Stimulated activated CD8-positive, alpha-beta memory T cell treated with anti-CD3 and anti-CD28 coated beads, Interleukin-12 subunit alpha, Interleukin-12 subunit beta, amount 100 ng/mL, for 4 hours (primary cell): ENCODE measurements around the gene HBP1.
A peak's percentile ranks its signal among the peaks of the same experiment; 100 is the strongest.
"Not testable (repeated sequence)": the region's sequence is repeated elsewhere in the genome, so short reads cannot be mapped to it uniquely, and the experiment has no call there.

Experiments
- DNase-seq: peaks from one replicate; pipeline ENCODE4 v3.0.0-alpha.2; 2020; ENCODE audit warnings: low read depth

Gene HBP1

DNA sequence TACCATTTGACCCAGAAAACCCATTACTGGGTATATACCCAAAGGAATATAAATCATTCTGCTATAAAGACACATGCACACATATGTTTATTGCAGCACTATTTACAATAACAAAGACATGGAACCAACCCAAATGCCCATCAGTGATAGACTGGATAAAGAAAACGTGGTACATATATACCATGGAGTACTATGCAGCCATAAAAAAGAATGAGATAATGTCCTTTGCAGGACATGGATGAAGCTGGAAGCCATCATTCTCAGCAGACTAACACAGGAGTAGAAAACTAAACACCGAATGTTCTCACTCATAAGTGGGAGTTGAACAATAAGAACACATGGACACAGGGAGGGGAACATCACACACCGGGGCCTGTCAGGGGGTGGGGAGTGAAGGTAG is 13.1 kb upstream of the HBP1 start:
- DNase-seq = not testable (repeated sequence)

DNA sequence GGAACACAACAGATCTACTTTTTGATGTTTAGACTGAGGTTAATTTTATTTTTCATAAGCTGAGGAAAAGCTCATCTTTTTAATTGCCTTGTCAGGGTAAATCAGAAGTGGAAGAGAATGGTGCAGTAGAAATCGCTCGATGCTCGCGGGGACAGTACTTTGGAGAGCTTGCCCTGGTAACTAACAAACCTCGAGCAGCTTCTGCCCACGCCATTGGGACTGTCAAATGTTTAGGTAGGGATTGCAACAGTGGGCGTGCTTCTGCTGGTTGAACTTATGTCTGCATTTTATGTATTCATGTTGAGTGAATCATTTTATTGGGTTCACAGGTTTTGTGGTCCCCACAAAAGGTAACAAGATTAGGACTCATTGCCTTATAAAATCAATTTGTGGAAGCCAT is 11.7 kb upstream of the HBP1 start:
- no peak for DNase-seq

DNA sequence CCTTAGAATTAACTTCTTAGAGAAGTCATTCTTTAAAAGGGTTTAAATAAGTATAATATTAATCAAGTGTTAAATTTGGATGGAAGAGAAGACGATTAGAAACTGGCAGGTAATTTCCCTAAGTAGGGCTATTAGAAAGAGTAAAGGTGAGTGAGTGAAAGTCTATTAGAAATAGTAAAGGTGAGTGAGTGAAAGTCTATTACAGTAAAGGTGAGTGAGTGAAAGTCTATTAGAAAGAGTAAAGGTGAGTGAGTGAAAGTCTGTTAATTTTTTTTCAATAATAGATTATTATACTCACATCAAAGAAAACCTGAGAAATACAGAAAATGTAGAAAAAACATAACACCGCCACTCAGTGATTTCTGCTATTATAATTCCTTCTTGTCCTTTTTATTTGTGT is 10.8 kb upstream of the HBP1 start:
- DNase-seq = no peak

DNA sequence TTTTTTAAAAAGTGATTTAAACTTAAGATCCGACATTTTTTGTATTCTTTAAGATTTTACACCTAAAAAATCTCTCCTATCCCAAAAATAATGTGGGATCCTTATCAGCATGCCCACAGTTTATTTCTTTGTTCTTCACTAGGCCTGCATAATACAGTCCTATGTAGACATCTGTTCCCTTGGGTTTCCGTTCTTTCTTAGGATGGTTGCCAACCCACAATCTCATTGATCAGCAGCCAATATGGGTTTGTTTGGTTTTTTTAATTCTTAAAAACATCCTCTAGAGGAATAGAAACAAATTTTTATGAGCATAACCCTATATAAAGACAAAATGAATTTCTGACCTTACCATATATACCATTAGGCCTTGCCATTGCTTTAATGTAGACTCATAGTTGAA is 8.4 kb upstream of the HBP1 start:
- no peak for DNase-seq

DNA sequence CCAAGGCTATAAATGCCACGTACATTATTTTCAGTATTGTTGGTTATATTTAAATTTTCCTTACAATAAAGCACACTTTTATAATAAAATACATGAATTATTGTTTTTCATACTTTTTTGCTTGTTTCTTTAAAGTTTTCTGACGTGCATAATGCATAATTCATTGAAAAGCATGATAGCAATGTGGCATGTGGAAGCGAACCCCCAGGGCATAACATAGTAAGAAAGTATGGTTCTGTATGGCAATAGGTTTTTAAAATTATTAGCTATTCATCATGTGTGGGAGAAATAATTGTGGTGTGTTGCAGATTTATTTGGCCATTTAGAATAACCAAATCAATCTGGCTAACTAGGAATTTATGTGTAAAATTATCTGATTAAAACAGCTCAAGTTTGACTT is 7.4 kb upstream of the HBP1 start:
- no peak for DNase-seq

DNA sequence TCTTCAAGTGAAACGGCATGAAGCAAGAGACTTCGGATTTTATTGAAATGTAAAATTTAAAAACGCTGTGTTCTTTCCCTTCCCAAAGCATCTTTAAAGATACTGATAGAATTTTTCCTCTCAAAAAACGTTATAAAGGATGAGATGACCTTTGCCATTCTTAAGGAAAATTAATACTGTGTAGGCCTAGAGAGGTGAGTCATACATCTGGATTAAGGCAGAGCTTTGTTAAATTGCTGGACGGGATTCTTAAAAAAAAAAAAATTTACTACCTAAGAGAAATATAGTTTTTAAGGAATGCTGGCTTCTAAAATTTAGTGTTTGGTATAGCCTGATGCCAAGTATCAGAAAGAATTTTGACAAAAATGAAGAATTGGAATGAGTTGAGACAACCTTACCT is 6.3 kb upstream of the HBP1 start:
- no peak for DNase-seq

DNA sequence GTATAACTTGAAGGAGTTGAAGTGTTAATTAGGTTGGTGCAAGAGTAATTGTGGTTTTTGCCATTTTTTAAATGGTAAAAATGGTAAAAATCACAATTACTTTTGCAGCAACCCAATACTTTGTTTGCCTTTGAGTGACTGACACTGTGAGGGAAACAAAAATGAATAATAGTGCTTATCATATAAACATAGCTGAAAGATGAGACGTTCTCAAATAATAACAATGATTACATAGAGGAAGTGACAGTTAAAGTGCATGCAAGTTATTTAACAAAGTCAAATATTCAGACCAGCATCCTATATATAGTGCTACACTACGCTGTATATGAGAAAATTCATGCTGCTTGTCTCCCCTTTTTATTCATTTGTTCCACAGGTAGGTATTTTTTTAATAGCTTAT is 4.7 kb upstream of the HBP1 start:
- no peak for DNase-seq

DNA sequence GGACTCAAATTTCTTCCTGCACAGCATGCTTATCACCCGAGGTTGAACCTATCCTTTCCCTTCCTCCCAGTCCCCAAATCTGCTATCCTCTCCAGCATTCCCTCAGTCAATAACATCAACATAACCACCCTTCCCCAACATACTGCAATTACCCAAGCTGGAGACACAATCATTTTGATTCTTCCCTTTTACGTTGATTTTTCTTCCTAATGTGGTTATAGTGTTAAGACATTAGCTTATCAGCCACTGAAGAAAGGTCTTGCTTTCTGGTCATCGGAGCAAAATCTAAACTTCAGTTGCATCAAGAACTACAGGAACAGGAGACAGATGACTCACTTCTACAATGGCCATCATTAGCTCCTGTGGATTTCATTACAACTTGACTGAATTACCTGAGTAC is 3.5 kb upstream of the HBP1 start:
- DNase-seq = no peak

DNA sequence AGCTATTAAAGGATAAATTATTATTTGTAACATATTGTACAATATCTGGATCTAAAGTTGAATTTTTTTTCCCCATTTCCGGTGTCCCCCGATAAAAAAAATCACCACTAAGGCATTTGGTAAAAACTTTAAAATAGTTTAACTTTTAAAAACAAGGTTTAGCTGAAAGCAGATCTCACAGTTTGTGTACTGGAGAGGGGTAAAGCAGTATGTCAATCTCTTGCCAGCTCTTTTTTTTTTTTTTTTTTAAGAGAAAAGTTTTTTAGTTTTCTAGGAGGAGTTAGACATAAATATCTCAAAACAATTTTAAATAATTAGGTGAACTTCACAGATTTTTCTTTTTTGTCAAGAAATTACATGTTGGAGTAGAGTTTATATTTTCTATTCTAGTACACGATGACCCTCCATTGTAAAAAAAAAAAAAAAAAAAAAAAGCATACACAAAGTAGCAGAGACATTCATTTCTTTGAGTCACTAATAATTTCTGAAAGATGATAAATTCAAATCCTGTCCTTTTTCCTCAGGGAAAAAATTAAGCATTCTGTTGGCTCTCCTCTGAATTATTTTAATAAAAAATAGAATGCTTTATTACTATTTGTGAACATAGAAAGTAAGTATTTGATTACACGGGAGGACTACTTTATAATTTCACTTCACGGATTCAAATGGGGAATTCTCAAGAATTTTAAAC is 1.9 kb upstream of the HBP1 start:
- no peak for DNase-seq

DNA sequence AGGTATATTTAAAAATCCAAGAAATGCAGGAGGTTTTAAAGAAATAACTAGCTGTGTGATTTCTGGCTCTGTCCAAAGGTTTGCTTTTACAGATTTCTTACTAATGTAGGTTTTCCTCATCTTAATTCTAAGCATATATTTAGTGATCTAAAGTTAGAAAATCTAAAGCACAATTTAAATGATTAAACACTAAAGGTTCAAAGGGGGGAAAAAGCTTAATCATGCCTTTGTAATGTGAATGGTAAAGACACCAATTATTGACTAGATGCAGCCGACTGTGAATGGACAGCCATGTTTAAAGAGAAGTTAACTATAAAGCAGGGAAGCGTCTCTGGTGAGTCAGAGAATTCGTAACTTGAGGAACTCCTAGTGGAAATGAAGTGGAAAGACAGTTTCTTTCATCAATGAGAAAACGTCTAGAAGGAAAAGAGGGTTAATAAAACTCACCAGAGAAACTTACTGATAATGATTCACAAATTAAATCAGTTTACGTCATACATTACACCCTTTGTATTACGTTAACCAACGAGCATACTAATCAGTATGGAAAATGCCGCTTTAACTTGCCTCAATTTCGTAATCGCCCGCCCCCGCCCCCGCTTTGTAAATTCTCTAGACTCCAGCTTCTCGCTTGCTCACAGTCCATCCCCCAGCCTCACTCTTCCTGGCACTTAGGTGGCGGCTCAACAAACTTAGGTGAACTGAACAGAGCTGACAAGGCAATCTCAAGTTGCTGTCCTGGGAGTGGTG is 1.1 kb upstream of the HBP1 start:
- no peak for DNase-seq

DNA sequence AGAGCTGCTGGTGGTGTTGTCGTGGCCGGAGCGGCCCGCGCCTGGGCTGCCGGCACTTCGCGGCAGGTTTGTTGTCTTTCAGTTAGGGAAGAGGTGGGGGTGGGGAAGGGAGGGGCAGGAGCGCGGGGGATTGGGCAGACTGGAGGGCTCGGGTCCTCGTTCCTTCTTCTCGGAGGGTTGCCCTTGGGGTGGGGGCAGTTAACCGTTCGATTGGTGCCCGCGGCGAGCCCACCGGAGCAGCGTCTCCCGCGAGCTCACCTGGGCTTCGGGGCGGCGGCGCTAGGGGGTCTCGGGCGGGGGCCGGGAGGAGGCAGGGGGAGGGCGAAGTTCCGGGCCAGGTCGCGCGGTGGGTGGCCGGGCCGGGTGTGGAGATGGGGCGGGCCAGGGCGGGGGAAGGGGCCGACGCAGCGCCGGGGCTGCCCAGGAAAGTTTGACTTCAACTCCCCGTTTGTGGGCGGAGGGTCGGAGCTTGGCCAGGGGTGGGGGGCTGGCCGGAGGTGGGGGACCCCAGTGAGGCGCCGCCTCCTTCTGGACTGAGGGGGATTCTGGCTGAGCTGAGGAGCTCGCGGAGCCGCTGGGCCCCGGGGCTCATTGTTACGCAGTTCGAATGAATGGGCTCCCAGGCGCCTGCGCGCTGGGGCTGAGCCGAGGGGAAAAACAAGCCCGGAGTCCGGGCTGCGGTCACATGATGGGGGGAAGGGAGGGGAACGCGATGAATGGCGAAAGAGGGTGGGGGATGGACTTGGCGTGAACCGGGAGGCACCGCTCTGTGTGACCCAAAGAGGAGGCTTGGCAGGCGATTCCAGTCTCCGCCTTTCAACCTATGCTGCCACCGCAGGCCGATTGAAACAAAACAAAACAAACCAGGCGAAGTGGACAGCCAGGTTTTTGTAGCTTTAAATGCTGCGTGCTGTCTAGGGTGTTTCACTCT is 582 bp downstream of the HBP1 start:
- DNase-seq = peak; percentile 76

DNA sequence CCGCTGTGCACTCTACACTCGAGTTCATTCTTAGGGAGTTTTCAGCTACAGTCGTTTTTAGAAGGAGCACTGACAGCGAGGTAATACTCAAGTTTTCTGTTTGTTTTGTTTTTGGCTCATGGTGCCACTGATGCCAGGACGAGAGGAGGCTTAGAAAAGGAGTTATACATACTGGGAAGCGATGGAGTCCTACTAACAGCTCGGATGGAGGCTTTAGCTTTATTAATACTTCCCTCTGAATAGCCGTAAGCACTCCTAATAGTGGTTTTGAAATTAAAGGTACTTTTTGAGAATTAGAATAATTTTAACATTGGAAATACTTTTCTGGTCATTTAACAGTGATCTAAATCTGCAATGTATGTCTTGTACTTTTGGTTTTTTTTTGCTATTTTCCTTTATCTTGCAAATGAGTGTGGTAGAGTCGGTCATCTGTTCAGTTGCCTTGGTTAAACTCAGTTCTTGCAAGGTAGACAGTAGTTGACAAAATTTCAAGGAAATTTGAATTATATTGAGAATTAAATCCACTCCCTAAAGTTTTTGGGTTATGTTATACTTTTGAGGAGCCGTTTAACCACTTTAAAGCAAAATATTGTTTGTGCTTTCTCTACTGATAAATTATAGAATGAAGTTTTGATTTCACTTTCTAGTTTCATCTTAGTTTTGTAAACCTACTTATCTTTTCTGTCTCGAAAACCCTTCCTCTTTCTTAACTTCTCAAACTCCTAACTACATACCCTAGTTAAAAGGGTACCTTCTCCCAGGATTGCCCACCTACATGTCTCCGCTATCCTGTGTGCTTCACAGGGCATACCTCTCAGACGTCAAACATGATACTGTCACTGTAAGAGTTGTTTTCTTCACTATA is 1.5 kb downstream of the HBP1 start:
- DNase-seq = no peak

DNA sequence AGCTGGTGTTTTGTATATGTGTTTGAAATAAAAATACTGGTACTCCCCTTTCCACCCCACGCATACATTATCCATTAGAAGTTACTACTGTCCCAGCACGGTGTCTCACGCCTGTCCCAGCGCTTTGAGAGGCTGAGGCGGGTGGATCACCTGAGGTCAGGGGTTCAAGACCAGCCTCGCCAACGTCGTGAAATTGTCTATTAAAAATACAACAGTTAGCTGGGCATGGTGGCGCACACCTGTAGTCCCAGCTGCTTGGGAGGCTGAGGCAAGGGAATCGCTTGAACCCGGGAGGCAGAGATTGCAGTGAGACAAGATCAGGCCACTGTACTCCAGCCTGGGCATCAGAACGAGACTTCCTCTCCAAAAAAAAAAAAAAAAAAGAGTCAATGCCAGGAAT is 2.7 kb downstream of the HBP1 start:
- DNase-seq = no peak

DNA sequence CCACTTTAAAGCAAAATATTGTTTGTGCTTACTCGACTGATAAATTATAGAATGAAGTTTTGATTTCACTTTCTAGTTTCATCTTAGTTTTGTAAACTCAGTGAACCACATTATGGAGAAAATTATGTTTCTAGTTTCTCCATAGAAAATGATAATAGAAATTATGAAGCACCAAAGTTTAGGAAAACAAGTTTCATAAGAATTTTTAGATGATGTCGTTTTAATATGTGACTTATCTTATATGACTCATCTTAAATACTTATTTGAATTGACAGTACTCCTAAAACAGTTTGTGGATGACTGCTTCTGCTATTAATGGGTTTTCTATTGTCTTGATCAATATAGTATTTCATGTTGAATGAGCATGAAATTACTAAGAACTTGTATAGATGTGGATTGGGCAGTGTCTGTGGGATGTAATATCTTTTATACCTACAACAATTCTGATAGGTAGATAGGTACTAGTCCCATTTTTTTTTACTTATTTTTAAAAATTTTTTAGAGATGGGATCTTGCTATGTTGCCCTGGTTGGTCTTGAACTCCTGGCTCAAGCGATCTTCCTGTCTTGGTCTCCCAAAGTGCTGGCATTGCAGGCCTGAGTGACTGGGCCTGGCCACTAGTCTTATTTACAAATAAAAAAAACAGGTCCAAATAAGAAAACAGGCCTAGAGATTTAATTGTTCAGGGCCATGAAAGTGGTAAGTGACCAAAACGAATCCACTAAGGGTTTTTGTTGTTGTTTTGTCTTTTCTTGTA is 3.7 kb downstream of the HBP1 start:
- DNase-seq = no peak

DNA sequence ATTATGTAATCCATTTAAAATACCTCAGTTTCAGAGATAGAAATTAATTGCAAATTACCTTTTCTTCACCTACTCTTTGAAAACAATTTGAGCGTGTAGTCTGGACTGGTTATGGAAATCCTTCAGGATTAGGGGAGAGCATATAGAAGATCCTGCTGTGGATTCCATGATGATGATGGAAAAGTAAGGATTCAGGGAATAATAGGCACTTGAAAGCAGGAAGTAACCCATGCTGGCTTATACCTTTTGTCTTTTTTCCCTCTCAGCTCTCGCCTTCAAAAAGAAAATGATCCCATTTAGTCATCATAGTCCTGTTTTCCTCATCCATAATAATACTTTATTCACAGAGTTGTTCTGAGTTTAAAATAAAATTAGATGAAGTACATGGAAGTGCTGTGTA is 4.4 kb downstream of the HBP1 start:
- DNase-seq = no peak

DNA sequence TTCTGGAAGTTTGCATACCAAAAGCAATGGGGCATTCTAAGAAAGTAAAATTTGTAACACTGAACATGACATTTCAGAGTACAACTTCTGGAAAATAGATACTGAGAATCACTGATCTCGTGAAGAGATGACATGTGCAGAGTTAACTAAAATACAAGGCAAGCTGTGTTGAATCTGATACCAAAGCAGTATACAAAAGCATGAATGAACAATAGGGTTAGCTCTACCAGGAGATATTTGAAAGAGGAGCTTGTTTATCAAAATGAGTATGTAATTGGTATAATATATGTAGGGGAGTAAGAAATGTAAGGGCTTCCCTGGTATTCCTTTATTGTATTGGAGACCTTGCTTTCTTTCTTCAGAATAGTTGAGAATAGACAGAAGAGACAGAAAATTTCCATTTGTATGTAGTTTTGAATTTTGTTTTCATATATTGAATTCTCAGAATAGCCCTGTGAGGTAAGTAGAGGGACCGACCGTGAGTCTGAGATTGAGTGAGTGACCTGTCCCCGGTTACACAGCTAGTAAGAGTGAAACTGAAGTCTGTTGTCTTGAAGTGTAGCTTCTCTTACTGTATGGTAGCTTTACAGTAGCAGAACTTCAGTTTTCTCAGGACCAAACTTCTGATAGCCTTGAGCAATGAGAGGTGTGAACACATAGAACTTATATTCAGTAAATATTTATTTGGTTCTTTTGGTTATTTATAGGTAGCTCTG is 5.0 kb downstream of the HBP1 start:
- no peak for DNase-seq

DNA sequence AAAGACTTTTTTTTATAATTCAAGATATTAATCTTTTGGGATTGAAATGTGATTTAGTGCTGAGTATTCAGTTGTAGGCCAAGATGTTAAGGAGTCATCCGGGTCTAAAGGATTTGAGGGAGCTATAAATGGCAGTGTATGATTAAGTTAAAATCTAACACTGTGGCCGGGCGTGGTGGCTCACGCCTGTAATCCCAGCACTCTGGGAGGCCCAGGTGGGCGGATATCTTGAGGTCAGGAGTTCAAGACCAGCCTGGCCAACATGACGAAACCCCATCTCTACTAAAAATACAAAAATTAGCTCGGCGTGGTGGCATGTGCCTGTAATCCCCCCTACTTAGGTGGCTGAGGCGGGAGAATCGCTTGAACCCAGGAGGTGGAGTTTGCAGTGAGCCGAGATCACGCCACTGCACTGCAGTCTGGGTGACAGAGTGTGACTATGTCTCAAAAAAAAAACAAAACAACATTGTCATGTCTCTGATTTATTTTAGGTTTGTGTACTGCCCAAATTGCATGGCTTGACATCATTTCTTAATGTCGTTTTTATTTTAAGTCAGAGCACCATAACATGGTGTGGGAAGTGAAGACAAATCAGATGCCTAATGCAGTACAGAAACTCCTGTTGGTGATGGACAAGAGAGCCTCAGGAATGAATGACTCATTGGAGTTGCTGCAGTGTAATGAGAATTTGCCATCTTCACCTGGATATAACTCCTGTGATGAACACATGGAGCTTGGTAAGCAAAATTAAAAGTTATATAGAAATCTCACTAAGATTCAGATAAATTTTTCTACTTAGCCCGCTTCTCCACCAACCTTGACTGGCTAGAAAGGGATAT is 10.7 kb downstream of the HBP1 start:
- no peak for DNase-seq

DNA sequence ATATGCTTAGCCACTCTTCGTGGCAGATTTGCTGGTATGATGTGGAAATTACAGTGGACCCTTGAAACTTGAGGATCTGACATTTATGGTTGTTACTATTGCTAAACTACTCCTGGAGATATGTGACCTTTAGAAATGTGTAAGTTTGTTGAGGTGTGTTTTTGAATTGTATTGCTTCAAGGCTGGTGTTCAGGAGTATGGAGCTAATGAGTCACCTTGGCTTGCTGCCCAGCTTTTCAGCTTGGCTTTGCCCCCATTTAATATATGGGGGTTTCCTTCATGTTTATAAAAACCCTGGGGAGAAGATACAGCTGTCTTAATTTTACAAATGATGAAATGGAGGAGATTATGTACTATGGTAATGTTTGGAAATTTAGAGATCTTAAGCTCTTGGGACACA is 11.6 kb downstream of the HBP1 start:
- peak; percentile 61 for DNase-seq

DNA sequence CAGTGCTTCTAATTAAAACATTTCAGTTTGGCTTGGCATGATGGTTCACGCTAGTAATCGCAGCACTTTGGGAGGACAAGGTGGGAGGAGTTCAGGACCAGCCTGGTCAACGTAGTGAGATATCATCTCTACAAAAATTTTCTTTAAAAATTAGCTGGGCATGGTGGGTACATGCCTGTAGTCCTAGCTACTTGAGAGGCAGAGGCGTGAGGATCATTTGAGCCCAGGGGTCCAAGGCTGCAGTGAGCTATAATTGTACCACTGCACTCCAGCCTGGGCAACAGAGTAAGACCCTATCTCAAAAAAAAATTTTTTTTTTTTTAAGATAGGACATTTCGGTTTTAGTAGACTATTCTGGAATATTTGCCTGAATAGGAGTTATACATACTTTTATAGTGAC is 12.4 kb downstream of the HBP1 start:
- no peak for DNase-seq

DNA sequence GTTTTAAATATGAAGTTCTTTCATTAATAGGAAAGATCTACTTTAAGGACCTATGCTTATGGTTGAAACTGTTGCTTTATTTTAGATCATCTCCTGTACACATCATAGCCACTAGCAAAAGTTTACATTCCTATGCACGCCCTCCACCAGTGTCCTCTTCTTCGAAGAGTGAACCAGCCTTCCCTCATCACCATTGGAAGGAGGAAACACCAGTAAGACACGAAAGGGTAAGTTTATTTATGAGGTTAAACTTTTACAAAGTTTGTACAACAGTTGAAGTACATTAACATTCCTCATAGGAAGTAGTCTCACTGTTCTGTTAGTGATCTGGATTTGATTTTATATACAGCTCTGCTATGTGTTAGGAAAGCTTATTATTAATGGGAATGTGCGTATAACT is 16.9 kb downstream of the HBP1 start:
- DNase-seq = no peak
